Measurements from ENCODE around the gene COQ8A.

COQ8A gene

DNA sequence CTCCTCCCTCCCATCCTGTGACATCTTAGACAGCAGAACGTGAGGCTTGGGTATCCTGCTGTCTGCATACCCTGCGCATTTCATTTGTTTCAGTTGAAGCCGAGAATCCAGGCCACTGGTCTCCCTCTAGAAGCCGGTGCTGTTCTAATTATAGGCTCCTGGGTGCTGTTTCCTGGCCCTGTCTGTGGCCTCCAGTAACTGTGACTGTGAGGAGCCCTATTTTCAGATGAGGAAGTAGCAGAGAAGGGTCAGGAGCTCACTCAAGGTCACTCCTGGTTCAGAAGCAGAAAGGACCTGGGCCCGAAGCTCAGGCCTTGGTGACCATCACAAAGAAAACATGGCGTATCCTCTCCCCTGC is 24.0 kb downstream of the COQ8A start:
- no peak overlapping the region for H3K4me3 ChIP-seq (replicated peaks; ENCODE audit: low read depth, low read length)
- TF ChIP-seq, protein P1, sequence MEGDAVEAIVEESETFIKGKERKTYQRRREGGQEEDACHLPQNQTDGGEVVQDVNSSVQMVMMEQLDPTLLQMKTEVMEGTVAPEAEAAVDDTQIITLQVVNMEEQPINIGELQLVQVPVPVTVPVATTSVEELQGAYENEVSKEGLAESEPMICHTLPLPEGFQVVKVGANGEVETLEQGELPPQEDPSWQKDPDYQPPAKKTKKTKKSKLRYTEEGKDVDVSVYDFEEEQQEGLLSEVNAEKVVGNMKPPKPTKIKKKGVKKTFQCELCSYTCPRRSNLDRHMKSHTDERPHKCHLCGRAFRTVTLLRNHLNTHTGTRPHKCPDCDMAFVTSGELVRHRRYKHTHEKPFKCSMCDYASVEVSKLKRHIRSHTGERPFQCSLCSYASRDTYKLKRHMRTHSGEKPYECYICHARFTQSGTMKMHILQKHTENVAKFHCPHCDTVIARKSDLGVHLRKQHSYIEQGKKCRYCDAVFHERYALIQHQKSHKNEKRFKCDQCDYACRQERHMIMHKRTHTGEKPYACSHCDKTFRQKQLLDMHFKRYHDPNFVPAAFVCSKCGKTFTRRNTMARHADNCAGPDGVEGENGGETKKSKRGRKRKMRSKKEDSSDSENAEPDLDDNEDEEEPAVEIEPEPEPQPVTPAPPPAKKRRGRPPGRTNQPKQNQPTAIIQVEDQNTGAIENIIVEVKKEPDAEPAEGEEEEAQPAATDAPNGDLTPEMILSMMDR (IDR thresholded peaks at IDR 0.05; ENCODE audit: low read length, missing control alignments), result no peak
- DNase-seq (ENCODE audit: low read depth), result no peak

- H3K4me3 ChIP-seq (replicated peaks; ENCODE audit: low read depth, low read length), result no peak overlapping the region
- no peak for DNase-seq (ENCODE audit: low read depth)
These were observed 24.8 kb downstream of the COQ8A start for GRCh38 chr1:226964611-226965486.

GRCh38 chr1:226965581-226966440 is 25.7 kb downstream of the COQ8A start:
- no peak for DNase-seq (ENCODE audit: low read depth)
- H3K4me3 ChIP-seq (replicated peaks; ENCODE audit: low read depth, low read length), result no peak overlapping the region
- TF ChIP-seq, protein P1 (IDR thresholded peaks at IDR 0.05; ENCODE audit: low read length, missing control alignments), result no peak

More at GRCh38 chr1:226964611-226965486, 24.8 kb downstream of the COQ8A start:
- TF ChIP-seq, protein P1 (IDR thresholded peaks at IDR 0.05; ENCODE audit: low read length, missing control alignments), result no peak

DNA sequence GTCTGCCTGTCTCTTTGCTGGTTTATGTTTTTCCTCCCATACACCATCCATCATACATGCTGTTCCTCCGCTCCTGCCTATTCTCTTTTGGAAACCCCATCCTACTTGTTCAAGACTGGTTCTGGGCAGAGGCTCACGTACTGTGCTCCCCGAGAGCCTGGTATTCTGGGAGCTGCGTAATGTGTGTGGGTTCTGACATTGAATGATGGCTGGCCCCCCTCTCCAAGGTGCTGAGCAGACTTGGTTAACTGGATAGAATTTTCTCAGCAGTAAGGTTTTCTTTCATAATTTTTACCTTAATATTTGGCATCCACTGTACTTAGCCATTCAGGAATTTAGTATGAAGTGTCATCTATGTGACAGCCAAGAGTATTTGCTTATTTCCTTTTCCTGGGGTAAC is 26.6 kb downstream of the COQ8A start:
- no peak for DNase-seq (ENCODE audit: low read depth)
- TF ChIP-seq, protein P1 (IDR thresholded peaks at IDR 0.05; ENCODE audit: low read length, missing control alignments), result no peak
- no peak overlapping the region for H3K4me3 ChIP-seq (replicated peaks; ENCODE audit: low read depth, low read length)

- TF ChIP-seq, protein P1 (IDR thresholded peaks at IDR 0.05; ENCODE audit: low read length, missing control alignments), result no peak
- H3K4me3 ChIP-seq (replicated peaks; ENCODE audit: low read depth, low read length), result no peak overlapping the region
- peak; percentile 31 for DNase-seq (ENCODE audit: low read depth)
These were observed 27.6 kb downstream of the COQ8A start for GRCh38 chr1:226967665-226968064.

- H3K4me3 ChIP-seq (replicated peaks; ENCODE audit: low read depth, low read length), result no peak overlapping the region
- TF ChIP-seq, protein P1 (IDR thresholded peaks at IDR 0.05; ENCODE audit: low read length, missing control alignments), result no peak
- DNase-seq (ENCODE audit: low read depth), result no peak
These were observed 31.7 kb downstream of the COQ8A start for GRCh38 chr1:226971765-226972164.

All from fibroblast of pulmonary artery (primary cell).